ENCODE data around the gene MESP1. TPM values are rescaled to one million over a fixed set of nuclear protein-coding genes. Genes with fewer than 3 reads are reported as not detected.

The MESP1 gene
- total RNA-seq, 1 donor from 2014 or later: 0.46 TPM

GRCh38 chr15:89731275-89731674 lies 19.8 kb downstream of the MESP1 start:
- no peak for DNase-seq (ENCODE audit: low read depth, low spot score)

GRCh38 chr15:89728254-89728653 lies 22.8 kb downstream of the MESP1 start:
- DNase-seq (ENCODE audit: low read depth, low spot score): no peak

GRCh38 chr15:89725064-89725463 lies 26.0 kb downstream of the MESP1 start:
- no peak for DNase-seq (ENCODE audit: low read depth, low spot score)

- no peak for DNase-seq (ENCODE audit: low read depth, low spot score)
These were observed 26.4 kb downstream of the MESP1 start for GRCh38 chr15:89724621-89725020.

GRCh38 chr15:89723031-89723430 lies 28.0 kb downstream of the MESP1 start:
- DNase-seq (ENCODE audit: low read depth, low spot score): no peak

GRCh38 chr15:89714775-89715174 lies 36.3 kb downstream of the MESP1 start:
- no peak for DNase-seq (ENCODE audit: low read depth, low spot score)

GRCh38 chr15:89707577-89707976 lies 43.5 kb downstream of the MESP1 start:
- no peak for DNase-seq (ENCODE audit: low read depth, low spot score)

GRCh38 chr15:89704411-89704810 lies 46.6 kb downstream of the MESP1 start:
- no peak for DNase-seq (ENCODE audit: low read depth, low spot score)

Other genes starting within 250 kb of the MESP1 start
- 3.2 and 9.2 TPM in 2 replicates for gene TICRR, start 175.8 kb downstream of the MESP1 start, total RNA-seq
- gene KIF7, start 95.8 kb downstream of the MESP1 start, total RNA-seq: 7.5 and 10.9 TPM in 2 replicates
- gene PLIN1, start 71.9 kb downstream of the MESP1 start, total RNA-seq: 0.07 and 0.18 TPM in 2 replicates
- 4.7 and 7.5 TPM in 2 replicates for gene PEX11A, start 60.5 kb downstream of the MESP1 start, total RNA-seq
- gene WDR93, start 60.4 kb downstream of the MESP1 start, total RNA-seq: under 0.01 and 0.07 TPM in 2 replicates
- gene MESP2, start 25.1 kb upstream of the MESP1 start, total RNA-seq: 0.14 TPM in 1 of 2 replicates, not detected in the other
- gene ANPEP, start 63.6 kb upstream of the MESP1 start, total RNA-seq: 35.6 and 41.0 TPM in 2 replicates
- gene AP3S2, start 142.7 kb upstream of the MESP1 start, total RNA-seq: 19.5 and 35.1 TPM in 2 replicates
- gene ARPIN, start 161.7 kb upstream of the MESP1 start, total RNA-seq: 12.5 and 13.0 TPM in 2 replicates